Measurements from ENCODE around the gene OR5K1. TPM values are rescaled to one million over a fixed set of nuclear protein-coding genes. Genes with fewer than 3 reads are reported as not detected.

OR5K1 gene
- polyA plus RNA-seq, 1 donor from 2014 or later: not detected

- H3K9ac ChIP-seq (ENCODE audit: low read length): no peak overlapping the region
- H3F3A ChIP-seq (ENCODE audit: insufficient read depth, low read length, poor library complexity, severe bottlenecking): no peaks in the 10 kb centered on the region
- no peaks in the 10 kb centered on the region for H3K27me3 ChIP-seq (ENCODE audit: insufficient read depth, low read depth, low read length)
- H4K20me1 ChIP-seq (ENCODE audit: insufficient read depth): no peaks in the 10 kb centered on the region
- no peak overlapping the region for H2AFZ ChIP-seq (ENCODE audit: low read depth, low read length)
- H3K9me2 ChIP-seq (ENCODE audit: insufficient read depth, low read length): no peaks in the 10 kb centered on the region
- no peaks in the 10 kb centered on the region for H3K36me3 ChIP-seq (ENCODE audit: insufficient read depth, low read length)
- no peak overlapping the region for H3K4me3 ChIP-seq (ENCODE audit: low read length)
- no peak overlapping the region for H3K27ac ChIP-seq (ENCODE audit: low read length)
- H3K9me3 ChIP-seq (ENCODE audit: low read length): no peaks in the 10 kb centered on the region
- no peaks in the 10 kb centered on the region for H3K79me2 ChIP-seq (replicated peaks; ENCODE audit: insufficient read depth, low read length)
- TF ChIP-seq POLR2AphosphoS5 (IDR thresholded peaks at IDR 0.05) (no peak), REST (IDR thresholded peaks at IDR 0.05; ENCODE audit: borderline replicate concordance) (no peak), EZH2 (IDR thresholded peaks at IDR 0.05; ENCODE audit: borderline replicate concordance, insufficient read depth, low read length, poor library complexity, severe bottlenecking) (no peak), SMC3 (conservative IDR thresholded peaks at IDR 0.05; ENCODE audit: poor library complexity) (no peak), EP300 (conservative IDR thresholded peaks at IDR 0.05; ENCODE audit: poor library complexity, severe bottlenecking) (no peak), TAF1 (IDR thresholded peaks at IDR 0.05; ENCODE audit: low read depth) (no peak), MXI1 (conservative IDR thresholded peaks at IDR 0.05; ENCODE audit: poor library complexity, severe bottlenecking) (no peak), RAD21 (conservative IDR thresholded peaks at IDR 0.05) (no peak), CTCF (IDR thresholded peaks at IDR 0.05; ENCODE audit: poor library complexity, severe bottlenecking) (no peak)
- H3K4me2 ChIP-seq (ENCODE audit: low read length): no peak overlapping the region
These were observed 49.6 kb downstream of the OR5K1 start for GRCh38 chr3:98512576-98512975.

- Histone ChIP-seq H3K27ac (ENCODE audit: low read length) (no peak overlapping the region), H3K79me2 (replicated peaks; ENCODE audit: insufficient read depth, low read length) (no peaks in the 10 kb centered on the region), H3K27me3 (ENCODE audit: insufficient read depth, low read depth, low read length) (no peaks in the 10 kb centered on the region), H3K4me2 (ENCODE audit: low read length) (no peak overlapping the region), H3K9me3 (ENCODE audit: low read length) (no peaks in the 10 kb centered on the region), H2AFZ (ENCODE audit: low read depth, low read length) (no peak overlapping the region), H4K20me1 (ENCODE audit: insufficient read depth) (no peaks in the 10 kb centered on the region), H3K4me3 (ENCODE audit: low read length) (no peak overlapping the region), H3F3A (ENCODE audit: insufficient read depth, low read length, poor library complexity, severe bottlenecking) (no peaks in the 10 kb centered on the region), H3K9me2 (ENCODE audit: insufficient read depth, low read length) (no peaks in the 10 kb centered on the region), H3K9ac (ENCODE audit: low read length) (no peak overlapping the region), H3K36me3 (ENCODE audit: insufficient read depth, low read length) (peaks cover under 1% of the 10 kb centered on the region)
- TF ChIP-seq RAD21 (conservative IDR thresholded peaks at IDR 0.05) (no peak), POLR2AphosphoS5 (IDR thresholded peaks at IDR 0.05) (no peak), REST (IDR thresholded peaks at IDR 0.05; ENCODE audit: borderline replicate concordance) (no peak), CTCF (IDR thresholded peaks at IDR 0.05; ENCODE audit: poor library complexity, severe bottlenecking) (no peak)
These were observed 50.1 kb downstream of the OR5K1 start for GRCh38 chr3:98513091-98513511.

Data from neural cell (in vitro differentiated cells).